Keratinocyte (primary cell): ENCODE measurements around the gene MCTP2.

ENCODE experiments used
- EZH2 ChIP-seq: IDR thresholded peaks from one replicate; pipeline ENCODE4 v1.6.1; 2012; ENCODE audit warnings: inconsistent platforms, mild to moderate bottlenecking, low read length, moderate library complexity
- TF ChIP-seq, protein P1 (sequence below), 3 experiments: IDR thresholded peaks in 1 of 3; conservative IDR thresholded peaks in 1 of 3; optimal IDR thresholded peaks in 1 of 3; 2 replicates in 2 of 3; 3 replicates in 1 of 3; pipeline versions ENCODE3 to v1.5.1; 2011; ENCODE audit warnings: low read length in 3 of 3, mild to moderate bottlenecking in 3 of 3, moderate library complexity in 2 of 3, control low read depth in 1 of 3, inconsistent platforms in 1 of 3; ENCODE audit not compliant: insufficient read depth in 2 of 3; ENCODE audit errors: extremely low read depth in 1 of 3

GRCh38 chr15:94286583-94286982 is 55.2 kb downstream of the MCTP2 start:
- TF ChIP-seq, protein P1, sequence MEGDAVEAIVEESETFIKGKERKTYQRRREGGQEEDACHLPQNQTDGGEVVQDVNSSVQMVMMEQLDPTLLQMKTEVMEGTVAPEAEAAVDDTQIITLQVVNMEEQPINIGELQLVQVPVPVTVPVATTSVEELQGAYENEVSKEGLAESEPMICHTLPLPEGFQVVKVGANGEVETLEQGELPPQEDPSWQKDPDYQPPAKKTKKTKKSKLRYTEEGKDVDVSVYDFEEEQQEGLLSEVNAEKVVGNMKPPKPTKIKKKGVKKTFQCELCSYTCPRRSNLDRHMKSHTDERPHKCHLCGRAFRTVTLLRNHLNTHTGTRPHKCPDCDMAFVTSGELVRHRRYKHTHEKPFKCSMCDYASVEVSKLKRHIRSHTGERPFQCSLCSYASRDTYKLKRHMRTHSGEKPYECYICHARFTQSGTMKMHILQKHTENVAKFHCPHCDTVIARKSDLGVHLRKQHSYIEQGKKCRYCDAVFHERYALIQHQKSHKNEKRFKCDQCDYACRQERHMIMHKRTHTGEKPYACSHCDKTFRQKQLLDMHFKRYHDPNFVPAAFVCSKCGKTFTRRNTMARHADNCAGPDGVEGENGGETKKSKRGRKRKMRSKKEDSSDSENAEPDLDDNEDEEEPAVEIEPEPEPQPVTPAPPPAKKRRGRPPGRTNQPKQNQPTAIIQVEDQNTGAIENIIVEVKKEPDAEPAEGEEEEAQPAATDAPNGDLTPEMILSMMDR (optimal IDR thresholded peaks at IDR 0.05 in 1 of 3, IDR thresholded peaks at IDR 0.05 in 1 of 3, conservative IDR thresholded peaks at IDR 0.05 in 1 of 3; ENCODE audit: extremely low read depth in 1 of 3, insufficient read depth in 2 of 3, low read length in 3 of 3) = no peak
- TF ChIP-seq EZH2 = no peak
